Stimulated activated CD4-positive, alpha-beta T cell treated with anti-CD3 and anti-CD28 coated beads, TNF-alpha, amount 100 ng/mL, for 24 hours (primary cell): ENCODE results near the gene STMP1.
"Not testable (repeated sequence)": the region's sequence is repeated elsewhere in the genome, so short reads cannot be mapped to it uniquely, and the experiment has no call there.

Experiments
- DNase-seq, 3 experiments: peaks; one replicate each; pipeline ENCODE4 v3.0.0-alpha.2; 2020; ENCODE audit warnings: low read depth in 3 of 3

STMP1 gene

GRCh38 chr7:135662373-135663114 is at the start of gene STMP1:
STMP1 (plus strand) TSS chr7:135662514.
- DNase-seq: peak; percentile 94 to 96 (median 95)

- DNase-seq: no peak
Observed at GRCh38 chr7:135616136-135616535, 46.2 kb upstream of the STMP1 start.

- no peak for DNase-seq
Observed at GRCh38 chr7:135617781-135618180, 44.5 kb upstream of the STMP1 start.

GRCh38 chr7:135618510-135618909 is 43.8 kb upstream of the STMP1 start:
- no peak for DNase-seq

GRCh38 chr7:135620447-135620846 is 41.9 kb upstream of the STMP1 start:
- no peak for DNase-seq

- DNase-seq: no peak
Observed at GRCh38 chr7:135620980-135621850, 41.1 kb upstream of the STMP1 start.

- DNase-seq: no peak
Observed at GRCh38 chr7:135634191-135634878, 28.0 kb upstream of the STMP1 start.

- DNase-seq: not testable (repeated sequence)
Observed at GRCh38 chr7:135639690-135640089, 22.6 kb upstream of the STMP1 start.

GRCh38 chr7:135644154-135644553 is 18.2 kb upstream of the STMP1 start:
- no peak for DNase-seq

- no peak for DNase-seq
Observed at GRCh38 chr7:135644729-135645128, 17.6 kb upstream of the STMP1 start.

- DNase-seq: no peak
Observed at GRCh38 chr7:135645296-135645904, 16.9 kb upstream of the STMP1 start.

- DNase-seq: no peak
Observed at GRCh38 chr7:135647755-135648154, 14.6 kb upstream of the STMP1 start.

GRCh38 chr7:135648235-135648634 is 14.1 kb upstream of the STMP1 start:
- no peak for DNase-seq

GRCh38 chr7:135650831-135651573 is 11.3 kb upstream of the STMP1 start:
- DNase-seq: no peak

GRCh38 chr7:135653340-135654080 is 8.8 kb upstream of the STMP1 start:
- no peak for DNase-seq

- DNase-seq: no peak
Observed at GRCh38 chr7:135658564-135658963, 3.8 kb upstream of the STMP1 start.

GRCh38 chr7:135659159-135659846 is 3.0 kb upstream of the STMP1 start:
- DNase-seq: no peak

GRCh38 chr7:135661311-135662122 is 797 bp upstream of the STMP1 start:
- DNase-seq: peak in 1 of 3 experiments; percentile 6

- DNase-seq: no peak
Observed at GRCh38 chr7:135662123-135662372, 266 bp upstream of the STMP1 start.
